Hematopoietic multipotent progenitor cell treated with erythropoietin and hydrocortisone succinate and interleukin-3 and kit ligand, for 6 days (in vitro differentiated cells): ENCODE measurements around the gene TBC1D2.

Source experiments
- DNase-seq: peaks from one replicate; pipeline ENCODE4 v3.0.0-alpha.2; 2015

TBC1D2 gene

GRCh38 chr9:98184326-98184725, 71.1 kb downstream of the TBC1D2 start:
- DNase-seq: no peak

- DNase-seq: no peak
Measured at GRCh38 chr9:98182889-98183599, 72.4 kb downstream of the TBC1D2 start.

- peak; percentile 94 for DNase-seq
Measured at GRCh38 chr9:98182069-98182820, 73.2 kb downstream of the TBC1D2 start.

GRCh38 chr9:98181746-98182068, 73.7 kb downstream of the TBC1D2 start:
- DNase-seq: no peak

GRCh38 chr9:98180996-98181395, 74.5 kb downstream of the TBC1D2 start:
- DNase-seq: no peak

- no peak for DNase-seq
Measured at GRCh38 chr9:98178874-98179850, 76.3 kb downstream of the TBC1D2 start.

- no peak for DNase-seq
Measured at GRCh38 chr9:98176391-98177259, 78.8 kb downstream of the TBC1D2 start.

- no peak for DNase-seq
Measured at GRCh38 chr9:98175762-98176161, 79.7 kb downstream of the TBC1D2 start.

- no peak for DNase-seq
Measured at GRCh38 chr9:98175028-98175569, 80.3 kb downstream of the TBC1D2 start.

GRCh38 chr9:98174502-98174918, 80.9 kb downstream of the TBC1D2 start:
- peak; percentile 85 for DNase-seq

- no peak for DNase-seq
Measured at GRCh38 chr9:98173181-98173580, 82.3 kb downstream of the TBC1D2 start.

GRCh38 chr9:98172604-98173003, 82.8 kb downstream of the TBC1D2 start:
- DNase-seq: no peak

- no peak for DNase-seq
Measured at GRCh38 chr9:98171176-98171925, 84.1 kb downstream of the TBC1D2 start.

GRCh38 chr9:98168941-98169488, 86.4 kb downstream of the TBC1D2 start:
- DNase-seq: peak; percentile 61

GRCh38 chr9:98168153-98168780, 87.2 kb downstream of the TBC1D2 start:
- DNase-seq: no peak

- no peak for DNase-seq
Measured at GRCh38 chr9:98164912-98165311, 90.5 kb downstream of the TBC1D2 start.

- DNase-seq: no peak
Measured at GRCh38 chr9:98162613-98163012, 92.8 kb downstream of the TBC1D2 start.

- DNase-seq: no peak
Measured at GRCh38 chr9:98161851-98162250, 93.6 kb downstream of the TBC1D2 start.

GRCh38 chr9:98159790-98160189, 95.7 kb downstream of the TBC1D2 start:
- no peak for DNase-seq

GRCh38 chr9:98159301-98159700, 96.1 kb downstream of the TBC1D2 start:
- no peak for DNase-seq
